ENCODE results near the gene MCAM. TPM values are rescaled to one million over a fixed set of nuclear protein-coding genes. Genes with fewer than 3 reads are reported as not detected.

MCAM gene
- total RNA-seq, 1 experiment from 2014 or later, result 26.4 TPM

GRCh38 chr11:119347940-119348605 is 31.1 kb upstream of the MCAM start:
- POLR2A ChIA-PET, result interaction anchor here (0.6 kb wide), 1 partner anchor 51 kb away, joined by 4 read pairs; no protein-coding TSS in a partner anchor
- Mint-ChIP-seq H3K36me3 (no peaks in the 10 kb centered on the region), H3K27ac (no peak overlapping the region), H3K4me3 (no peak overlapping the region), H3K4me1 (peaks cover 4% of the 10 kb centered on the region), H3K9me3 (0 out of 2 replicates have a peak, but pooled peaks cover 4% of the 10 kb centered on the region), H3K27me3 (ENCODE audit: low read depth) (peaks cover 56% of the 10 kb centered on the region)
- TF ChIP-seq TCF7 (CRISPR knock-in tag; IDR thresholded peaks at IDR 0.05; ENCODE audit: low read depth), result no peak
- no peak for TF ChIP-seq GRHL2 (CRISPR knock-in tag; IDR thresholded peaks at IDR 0.05; ENCODE audit: insufficient replicate concordance, severe bottlenecking)
- no peak for TF ChIP-seq E2F4 (CRISPR knock-in tag; IDR thresholded peaks at IDR 0.05; ENCODE audit: borderline replicate concordance, low read depth)
- TF ChIP-seq GTF2I (CRISPR knock-in tag; conservative IDR thresholded peaks at IDR 0.05), result no peak
- TF ChIP-seq, protein P1, sequence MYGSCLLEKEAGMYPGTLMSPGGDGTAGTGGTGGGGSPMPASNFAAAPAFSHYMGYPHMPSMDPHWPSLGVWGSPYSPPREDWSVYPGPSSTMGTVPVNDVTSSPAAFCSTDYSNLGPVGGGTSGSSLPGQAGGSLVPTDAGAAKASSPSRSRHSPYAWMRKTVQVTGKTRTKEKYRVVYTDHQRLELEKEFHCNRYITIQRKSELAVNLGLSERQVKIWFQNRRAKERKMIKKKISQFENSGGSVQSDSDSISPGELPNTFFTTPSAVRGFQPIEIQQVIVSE (CRISPR knock-in tag; IDR thresholded peaks at IDR 0.05; ENCODE audit: borderline replicate concordance), result no peak
- TF ChIP-seq ZNF416 (CRISPR knock-in tag; IDR thresholded peaks at IDR 0.05), result no peak
- no peak for TF ChIP-seq ETV6 (CRISPR knock-in tag; IDR thresholded peaks at IDR 0.05)
- TF ChIP-seq TP53 (CRISPR knock-in tag; IDR thresholded peaks at IDR 0.05), result no peak
- ATAC-seq (no peak), DNase-seq (ENCODE audit: low spot score) (no peak)
- CTCF ChIA-PET, result interaction anchor here (0.6 to 2.0 kb wide), 11 partner anchors 8 to 41 kb away, joined by 3 to 14 read pairs (median 3); partner anchors contain the start of gene RNF26

- ATAC-seq, result no peak
- no peak overlapping the region for H3K27ac Mint-ChIP-seq
- ChIA-PET POLR2A (interaction anchor here (0.6 kb wide), 1 partner anchor 52 kb away, joined by 4 read pairs; no protein-coding TSS in a partner anchor), CTCF (interaction anchor here (0.9 to 1.8 kb wide), 6 partner anchors 9 to 40 kb away, joined by 3 to 14 read pairs (median 6); no protein-coding TSS in a partner anchor)
- no peak overlapping the region for H3K4me3 Mint-ChIP-seq
- H3K27me3 Mint-ChIP-seq (ENCODE audit: low read depth), result peaks cover 64% of the 10 kb centered on the region
- no peak for DNase-seq (ENCODE audit: low spot score)
- H3K36me3 Mint-ChIP-seq, result no peaks in the 10 kb centered on the region
- no peaks in the 10 kb centered on the region for H3K4me1 Mint-ChIP-seq
- 0 out of 2 replicates have a peak, but pooled peaks cover 4% of the 10 kb centered on the region for H3K9me3 Mint-ChIP-seq
- TF ChIP-seq ATF1 (CRISPR knock-in tag; IDR thresholded peaks at IDR 0.05) (no peak), FOXP4 (CRISPR knock-in tag; IDR thresholded peaks at IDR 0.05) (no peak), CTCF (IDR thresholded peaks at IDR 0.05) (no peak), CREM (CRISPR knock-in tag; IDR thresholded peaks at IDR 0.05) (no peak), ZNF416 (CRISPR knock-in tag; IDR thresholded peaks at IDR 0.05) (no peak), SMAD3 (CRISPR knock-in tag; IDR thresholded peaks at IDR 0.05; ENCODE audit: borderline replicate concordance) (no peak), GTF2I (CRISPR knock-in tag; conservative IDR thresholded peaks at IDR 0.05) (no peak), AR (CRISPR knock-in tag; IDR thresholded peaks at IDR 0.05) (no peak), ZNF138 (CRISPR knock-in tag; conservative IDR thresholded peaks at IDR 0.05) (no peak), JUN (CRISPR knock-in tag; IDR thresholded peaks at IDR 0.05) (no peak)
- TF ChIP-seq, protein P2, sequence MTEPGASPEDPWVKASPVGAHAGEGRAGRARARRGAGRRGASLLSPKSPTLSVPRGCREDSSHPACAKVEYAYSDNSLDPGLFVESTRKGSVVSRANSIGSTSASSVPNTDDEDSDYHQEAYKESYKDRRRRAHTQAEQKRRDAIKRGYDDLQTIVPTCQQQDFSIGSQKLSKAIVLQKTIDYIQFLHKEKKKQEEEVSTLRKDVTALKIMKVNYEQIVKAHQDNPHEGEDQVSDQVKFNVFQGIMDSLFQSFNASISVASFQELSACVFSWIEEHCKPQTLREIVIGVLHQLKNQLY (CRISPR knock-in tag; IDR thresholded peaks at IDR 0.05), result no peak
- TF ChIP-seq, protein P3, sequence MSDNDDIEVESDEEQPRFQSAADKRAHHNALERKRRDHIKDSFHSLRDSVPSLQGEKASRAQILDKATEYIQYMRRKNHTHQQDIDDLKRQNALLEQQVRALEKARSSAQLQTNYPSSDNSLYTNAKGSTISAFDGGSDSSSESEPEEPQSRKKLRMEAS (CRISPR knock-in tag; IDR thresholded peaks at IDR 0.05), result no peak
- TF ChIP-seq, protein P1 (CRISPR knock-in tag; IDR thresholded peaks at IDR 0.05; ENCODE audit: borderline replicate concordance), result no peak
- TF ChIP-seq, protein P4, sequence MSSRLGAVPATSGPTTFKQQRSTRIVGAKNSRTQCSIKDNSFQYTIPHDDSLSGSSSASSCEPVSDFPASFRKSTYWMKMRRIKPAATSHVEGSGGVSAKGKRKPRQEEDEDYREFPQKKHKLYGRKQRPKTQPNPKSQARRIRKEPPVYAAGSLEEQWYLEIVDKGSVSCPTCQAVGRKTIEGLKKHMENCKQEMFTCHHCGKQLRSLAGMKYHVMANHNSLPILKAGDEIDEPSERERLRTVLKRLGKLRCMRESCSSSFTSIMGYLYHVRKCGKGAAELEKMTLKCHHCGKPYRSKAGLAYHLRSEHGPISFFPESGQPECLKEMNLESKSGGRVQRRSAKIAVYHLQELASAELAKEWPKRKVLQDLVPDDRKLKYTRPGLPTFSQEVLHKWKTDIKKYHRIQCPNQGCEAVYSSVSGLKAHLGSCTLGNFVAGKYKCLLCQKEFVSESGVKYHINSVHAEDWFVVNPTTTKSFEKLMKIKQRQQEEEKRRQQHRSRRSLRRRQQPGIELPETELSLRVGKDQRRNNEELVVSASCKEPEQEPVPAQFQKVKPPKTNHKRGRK (CRISPR knock-in tag; IDR thresholded peaks at IDR 0.05; ENCODE audit: borderline replicate concordance), result no peak
Measured at GRCh38 chr11:119347242-119347641, 30.3 kb upstream of the MCAM start.

Data from WTC11 (cell line).